ENCODE measurements around the gene SMCR8. TPM values are rescaled to one million over a fixed set of nuclear protein-coding genes. Genes with fewer than 3 reads are reported as not detected.

The SMCR8 gene
- total RNA-seq, 4 donors from 2014 or later, result 16.7 to 25.5 (median 22.4) TPM

- Histone ChIP-seq H3K36me3 (peaks cover 46% of the 10 kb centered on the region), H3K9me3 (no peaks in the 10 kb centered on the region), H3K4me3 (no peak overlapping the region), H3K4me1 (peaks cover 57% of the 10 kb centered on the region), H3K27me3 (no peaks in the 10 kb centered on the region), H3K27ac (no peak overlapping the region)
- 58% methylated on average over 13 of the region's 13 CpGs for WGBS
- no peak for DNase-seq (ENCODE audit: low spot score in 2 of 2)
- no peak for TF ChIP-seq POLR2A (IDR thresholded peaks at IDR 0.05)
- no peak for TF ChIP-seq EP300 (IDR thresholded peaks at IDR 0.05)
- TF ChIP-seq POLR2AphosphoS5 (IDR thresholded peaks at IDR 0.05), result no peak
- TF ChIP-seq, protein P1, sequence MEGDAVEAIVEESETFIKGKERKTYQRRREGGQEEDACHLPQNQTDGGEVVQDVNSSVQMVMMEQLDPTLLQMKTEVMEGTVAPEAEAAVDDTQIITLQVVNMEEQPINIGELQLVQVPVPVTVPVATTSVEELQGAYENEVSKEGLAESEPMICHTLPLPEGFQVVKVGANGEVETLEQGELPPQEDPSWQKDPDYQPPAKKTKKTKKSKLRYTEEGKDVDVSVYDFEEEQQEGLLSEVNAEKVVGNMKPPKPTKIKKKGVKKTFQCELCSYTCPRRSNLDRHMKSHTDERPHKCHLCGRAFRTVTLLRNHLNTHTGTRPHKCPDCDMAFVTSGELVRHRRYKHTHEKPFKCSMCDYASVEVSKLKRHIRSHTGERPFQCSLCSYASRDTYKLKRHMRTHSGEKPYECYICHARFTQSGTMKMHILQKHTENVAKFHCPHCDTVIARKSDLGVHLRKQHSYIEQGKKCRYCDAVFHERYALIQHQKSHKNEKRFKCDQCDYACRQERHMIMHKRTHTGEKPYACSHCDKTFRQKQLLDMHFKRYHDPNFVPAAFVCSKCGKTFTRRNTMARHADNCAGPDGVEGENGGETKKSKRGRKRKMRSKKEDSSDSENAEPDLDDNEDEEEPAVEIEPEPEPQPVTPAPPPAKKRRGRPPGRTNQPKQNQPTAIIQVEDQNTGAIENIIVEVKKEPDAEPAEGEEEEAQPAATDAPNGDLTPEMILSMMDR (IDR thresholded peaks at IDR 0.05), result peak in 1 of 2 donors; percentile 29
These were observed 4.6 kb downstream of the SMCR8 start for GRCh38 chr17:18319604-18320256.

GRCh38 chr17:18320301-18320700 lies 5.2 kb downstream of the SMCR8 start:
- Histone ChIP-seq H3K27me3 (no peaks in the 10 kb centered on the region), H3K36me3 (peaks cover 51% of the 10 kb centered on the region), H3K4me1 (peaks cover 57% of the 10 kb centered on the region), H3K27ac (no peak overlapping the region), H3K4me3 (no peak overlapping the region), H3K9me3 (no peaks in the 10 kb centered on the region)
- 83% methylated on average over 6 of the region's 7 CpGs for WGBS
- DNase-seq (ENCODE audit: low spot score in 2 of 2), result no peak
- TF ChIP-seq POLR2A (IDR thresholded peaks at IDR 0.05) (no peak), EP300 (IDR thresholded peaks at IDR 0.05) (no peak)
- TF ChIP-seq, protein P1 (IDR thresholded peaks at IDR 0.05), result no peak

- H3K27me3 ChIP-seq, result no peaks in the 10 kb centered on the region
- H3K4me1 ChIP-seq, result peaks cover 48% of the 10 kb centered on the region
- WGBS, result 75% methylated on average over 5 of the region's 5 CpGs
- H3K4me3 ChIP-seq, result no peak overlapping the region
- no peak overlapping the region for H3K27ac ChIP-seq
- DNase-seq (ENCODE audit: low spot score in 2 of 2), result no peak
- no peaks in the 10 kb centered on the region for H3K9me3 ChIP-seq
- H3K36me3 ChIP-seq, result peaks cover 61% of the 10 kb centered on the region
- TF ChIP-seq, protein P1 (IDR thresholded peaks at IDR 0.05), result no peak
- TF ChIP-seq POLR2AphosphoS5 (IDR thresholded peaks at IDR 0.05), result no peak
These were observed 6.2 kb downstream of the SMCR8 start for GRCh38 chr17:18321309-18321708.

GRCh38 chr17:18322522-18322921 lies 7.4 kb downstream of the SMCR8 start:
- H3K36me3 ChIP-seq, result peaks cover 65% of the 10 kb centered on the region
- TF ChIP-seq EP300 (IDR thresholded peaks at IDR 0.05), result no peak
- no peak for TF ChIP-seq POLR2AphosphoS5 (IDR thresholded peaks at IDR 0.05)
- TF ChIP-seq POLR2A (IDR thresholded peaks at IDR 0.05), result no peak
- TF ChIP-seq, protein P1 (IDR thresholded peaks at IDR 0.05), result no peak
- H3K27me3 ChIP-seq, result no peaks in the 10 kb centered on the region
- H3K27ac ChIP-seq, result no peak overlapping the region
- 96% methylated on average over 12 of the region's 12 CpGs for WGBS
- H3K9me3 ChIP-seq, result no peaks in the 10 kb centered on the region
- no peak for DNase-seq (ENCODE audit: low spot score in 2 of 2)
- no peak overlapping the region for H3K4me3 ChIP-seq
- H3K4me1 ChIP-seq, result peaks cover 36% of the 10 kb centered on the region

- no peak for DNase-seq (ENCODE audit: low spot score in 2 of 2)
- no peak overlapping the region for H3K27ac ChIP-seq
- WGBS, result 62% methylated on average over 3 of the region's 3 CpGs
- H3K36me3 ChIP-seq, result peaks cover 68% of the 10 kb centered on the region
- TF ChIP-seq POLR2AphosphoS5 (IDR thresholded peaks at IDR 0.05), result no peak
- TF ChIP-seq EP300 (IDR thresholded peaks at IDR 0.05), result no peak
- no peak for TF ChIP-seq POLR2A (IDR thresholded peaks at IDR 0.05)
- TF ChIP-seq, protein P1 (IDR thresholded peaks at IDR 0.05), result no peak
- no peaks in the 10 kb centered on the region for H3K9me3 ChIP-seq
- no peak overlapping the region for H3K4me3 ChIP-seq
- H3K4me1 ChIP-seq, result peaks cover 31% of the 10 kb centered on the region
- H3K27me3 ChIP-seq, result no peaks in the 10 kb centered on the region
These were observed 7.9 kb downstream of the SMCR8 start for GRCh38 chr17:18323007-18323406.
